Measurements from ENCODE around the gene DISP3. TPM values are rescaled to one million over a fixed set of nuclear protein-coding genes. Genes with fewer than 3 reads are reported as not detected.

Gene DISP3
- total and polyA plus RNA-seq, 2 of the 13 experiments (the other 11 are each of a cell fraction or from before 2014, with no cell fraction given) = 0.08 to 0.13 TPM

GRCh38 chr1:11531314-11531870, 52.4 kb downstream of the DISP3 start:
- DNase-seq (ENCODE audit: low spot score) (no peak), ATAC-seq (no peak), FAIRE-seq (no peak)
- Histone ChIP-seq H3K4me2 (ENCODE audit: low read depth, low read length) (no peak overlapping the region), H3K4me1 (ENCODE audit: insufficient read depth, low read length) (no peaks in the 10 kb centered on the region), H3K79me2 (ENCODE audit: insufficient read depth, low read length) (no peaks in the 10 kb centered on the region), H2AFZ (ENCODE audit: low read length) (no peak overlapping the region), H3K36me3 (replicated peaks in 1 of 2; ENCODE audit: control insufficient read depth in 1 of 2, insufficient read depth in 2 of 2, low read length in 2 of 2) (no peaks in the 10 kb centered on the region), H4K20me1 (ENCODE audit: insufficient read depth, low read length) (0 out of 2 replicates have a peak, but pooled peaks cover 2% of the 10 kb centered on the region), H3K9me3 (ENCODE audit: low read length) (no peaks in the 10 kb centered on the region), H3K27ac (ENCODE audit: extremely low read length, insufficient read depth, low read length) (no peak overlapping the region), H3K4me3 (replicated peaks in 1 of 3; ENCODE audit: insufficient read depth in 1 of 3, low read depth in 2 of 3, low read length in 3 of 3) (no peak overlapping the region), H3K27me3 (ENCODE audit: control insufficient read depth in 1 of 2, insufficient read depth in 2 of 2, low read length in 2 of 2) (peaks cover 3 to 51% of the 10 kb centered on the region in 2 experiments; a peak in 4 of 5 replicates), H3K9ac (ENCODE audit: insufficient read depth, low read depth, low read length) (no peak overlapping the region)
- in situ Hi-C loops (cut with HindIII; ENCODE audit: extremely low pct_ligation_motif_present, low pct_unique_long_range_greater_than_20kb) (no loop called here), intact Hi-C loops (cut with micrococcal nuclease; ENCODE audit: unreplicated experiment) (no loop called here)
- 23% methylated on average over 8 of the region's 19 CpGs for WGBS (ENCODE audit: low lambda C conversion rate)
- CTCF ChIA-PET (ENCODE audit: low intra/inter-chr PET ratio, low total read pairs) = no interaction called here
- POLR2A ChIA-PET = no interaction called here
- no TSS peak for BruUV-seq (replicated peaks)
- TF ChIP-seq NFYC (CRISPR knock-in tag; IDR thresholded peaks at IDR 0.05) (no peak), ZXDC (CRISPR knock-in tag; IDR thresholded peaks at IDR 0.05) (no peak), SRY (CRISPR knock-in tag; IDR thresholded peaks at IDR 0.05) (no peak), CHD2 (IDR thresholded peaks at IDR 0.05; ENCODE audit: low read depth, low read length) (no peak), GZF1 (CRISPR knock-in tag; IDR thresholded peaks at IDR 0.05) (no peak), GMEB2 (CRISPR knock-in tag; IDR thresholded peaks at IDR 0.05; ENCODE audit: low read depth) (no peak), ZNF468 (CRISPR knock-in tag; IDR thresholded peaks at IDR 0.05) (no peak), POGZ (CRISPR knock-in tag; IDR thresholded peaks at IDR 0.05) (no peak), ZKSCAN8 (CRISPR knock-in tag; IDR thresholded peaks at IDR 0.05; ENCODE audit: borderline replicate concordance) (no peak), CC2D1A (CRISPR knock-in tag; IDR thresholded peaks at IDR 0.05) (no peak), NFYB (CRISPR knock-in tag; IDR thresholded peaks at IDR 0.05) (no peak), ZNF382 (CRISPR knock-in tag; IDR thresholded peaks at IDR 0.05; ENCODE audit: borderline replicate concordance) (no peak), ZFP41 (CRISPR knock-in tag; IDR thresholded peaks at IDR 0.05; ENCODE audit: borderline replicate concordance) (no peak), ZBTB8A (CRISPR knock-in tag; IDR thresholded peaks at IDR 0.05; ENCODE audit: borderline replicate concordance, low read depth) (no peak), ZNF605 (CRISPR knock-in tag; IDR thresholded peaks at IDR 0.05) (no peak), ZNF557 (CRISPR knock-in tag; IDR thresholded peaks at IDR 0.05) (no peak), ZMAT5 (CRISPR knock-in tag; IDR thresholded peaks at IDR 0.05; ENCODE audit: borderline replicate concordance, low read depth) (no peak)

Data from HepG2 (cell line).